GM12878 (cell line): ENCODE results near the gene ERC2. TPM values are rescaled to one million over a fixed set of nuclear protein-coding genes. Genes with fewer than 3 reads are reported as not detected.

Experiments
- BCLAF1 ChIP-seq: fragments of 450-650 bp; IDR thresholded peaks from 2 replicates; pipeline ENCODE4 v1.6.1; 2017; ENCODE audit warnings: antibody characterized with exemption, mild to moderate bottlenecking, moderate library complexity
- CBFB ChIP-seq: IDR thresholded peaks from 2 replicates; pipeline ENCODE4 v1.6.1; 2016; ENCODE audit warnings: antibody characterized with exemption, low read depth
- CBX5 ChIP-seq: sonication (generic); IDR thresholded peaks from 2 replicates; pipeline ENCODE4 v1.6.1; 2016; ENCODE audit warnings: low read depth, moderate library complexity, mild to moderate bottlenecking, inconsistent platforms
- EED ChIP-seq: sonication (generic); IDR thresholded peaks from 2 replicates; pipeline ENCODE4 v1.6.1; 2016; ENCODE audit warnings: antibody characterized with exemption, low read depth
- GABPA ChIP-seq: IDR thresholded peaks from 2 replicates; pipeline ENCODE4 v1.6.1; 2014; ENCODE audit warnings: antibody characterized with exemption, low read depth, mild to moderate bottlenecking, inconsistent platforms
- IKZF2 ChIP-seq, 2 experiments: fragments of 450-650 bp; IDR thresholded peaks; 2 replicates each; pipeline ENCODE4 v1.6.1; 2017; ENCODE audit warnings: mild to moderate bottlenecking in 2 of 2, moderate library complexity in 2 of 2
- MEF2B ChIP-seq: fragments of 450-650 bp; IDR thresholded peaks from 2 replicates; pipeline ENCODE4 v1.6.1; 2018; ENCODE audit warnings: mild to moderate bottlenecking, moderate library complexity; ENCODE audit not compliant: partially characterized antibody, poor library complexity, severe bottlenecking
- MLLT1 ChIP-seq: fragments of 450-650 bp; IDR thresholded peaks from 2 replicates; pipeline ENCODE4 v1.6.1; 2016; ENCODE audit warnings: mild to moderate bottlenecking
- NR2C1 ChIP-seq: fragments of 450-650 bp; IDR thresholded peaks from 2 replicates; pipeline ENCODE4 v1.6.1; 2017; ENCODE audit warnings: antibody characterized with exemption, mild to moderate bottlenecking, moderate library complexity
- PBX3 ChIP-seq: IDR thresholded peaks from 2 replicates; pipeline ENCODE4 v1.6.1; 2011; ENCODE audit warnings: mild to moderate bottlenecking, low read depth, low read length, moderate library complexity; ENCODE audit not compliant: insufficient replicate concordance
- PML ChIP-seq: IDR thresholded peaks from 2 replicates; pipeline ENCODE4 v1.6.1; 2012; ENCODE audit warnings: low read length, inconsistent platforms
- RELB ChIP-seq: fragments of 450-650 bp; IDR thresholded peaks from 2 replicates; pipeline ENCODE4 v1.6.1; 2017; ENCODE audit warnings: low read depth, mild to moderate bottlenecking, moderate library complexity
- TCF3 ChIP-seq: IDR thresholded peaks from 2 replicates; pipeline ENCODE4 v1.6.1; 2012; ENCODE audit warnings: low read depth, mild to moderate bottlenecking, low read length, borderline replicate concordance; ENCODE audit not compliant: insufficient read depth
- ZBTB11 ChIP-seq: fragments of 450-650 bp; formaldehyde crosslinking; IDR thresholded peaks from 2 replicates; pipeline ENCODE4 v1.5.0; 2022; ENCODE audit warnings: mild to moderate bottlenecking, missing genetic modification characterization
- ZZZ3 ChIP-seq: IDR thresholded peaks from 2 replicates; pipeline ENCODE4 v1.6.1; 2011; ENCODE audit warnings: low read depth; ENCODE audit not compliant: control insufficient read depth, insufficient read length
- polyA plus RNA-seq, 11 experiments: library from polyadenylated mRNA; depleted of rRNA in 4 of 11; unstranded in 6 of 11; stranded (reverse) in 5 of 11; fragments of >200 nt; fragmentation: Nextera tagmentation in 4 of 11; fragmentation: Illumina TruSeq in 1 of 11; extraction: Ambion mirVana in 4 of 11; extraction: Trizol in 1 of 11; gene quantifications; 1 replicate in 1 of 11; 2 replicates in 10 of 11; pipeline versions ENCODE4 v1.2.1 to v1.2.3, GENCODE V29; 2011 to 2016; ENCODE audit warnings: inconsistent platforms in 2 of 11, missing spikeins in 2 of 11, low read depth in 1 of 11
- total RNA-seq, 4 experiments: library from RNA; depleted of rRNA in 3 of 4; stranded (reverse); fragments of >200 nt in 3 of 4; fragmentation: Illumina TruSeq in 1 of 4; extraction: Trizol in 1 of 4; gene quantifications; 2 replicates each; pipeline versions ENCODE4 v1.2.1 to v1.2.3, GENCODE V29; 2013 to 2021
- TF ChIP-seq, protein P1 (sequence below): IDR thresholded peaks from 2 replicates; pipeline ENCODE4 v1.6.1; 2011; ENCODE audit warnings: borderline replicate concordance, low read depth, mild to moderate bottlenecking, moderate library complexity, low read length; ENCODE audit not compliant: insufficient read depth, poor library complexity, severe bottlenecking

ERC2 gene
- total and polyA plus RNA-seq, 10 of the 15 experiments (the other 5 are each of a cell fraction or from before 2014, with no cell fraction given) = 0.06 to 1.4 (median 0.12) TPM; not detected in 3

- no peak for TF ChIP-seq TCF3
- no peak for TF ChIP-seq CBFB
- no peak for TF ChIP-seq GABPA
- 0 out of 4 replicates have a peak, but pooled peaks of 1 of the 2 experiments have one; percentile 11 for TF ChIP-seq IKZF2 (IDR thresholded peaks at IDR 0.05)
- TF ChIP-seq RELB = no peak
- TF ChIP-seq ZZZ3 = no peak
- no peak for TF ChIP-seq MLLT1
- TF ChIP-seq NR2C1 = 0 out of 2 replicates have a peak, but pooled peaks have one; percentile 31
- TF ChIP-seq CBX5 = no peak
- no peak for TF ChIP-seq EED
- no peak for TF ChIP-seq PBX3
- TF ChIP-seq, protein P1, sequence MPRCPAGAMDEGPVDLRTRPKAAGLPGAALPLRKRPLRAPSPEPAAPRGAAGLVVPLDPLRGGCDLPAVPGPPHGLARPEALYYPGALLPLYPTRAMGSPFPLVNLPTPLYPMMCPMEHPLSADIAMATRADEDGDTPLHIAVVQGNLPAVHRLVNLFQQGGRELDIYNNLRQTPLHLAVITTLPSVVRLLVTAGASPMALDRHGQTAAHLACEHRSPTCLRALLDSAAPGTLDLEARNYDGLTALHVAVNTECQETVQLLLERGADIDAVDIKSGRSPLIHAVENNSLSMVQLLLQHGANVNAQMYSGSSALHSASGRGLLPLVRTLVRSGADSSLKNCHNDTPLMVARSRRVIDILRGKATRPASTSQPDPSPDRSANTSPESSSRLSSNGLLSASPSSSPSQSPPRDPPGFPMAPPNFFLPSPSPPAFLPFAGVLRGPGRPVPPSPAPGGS = no peak
- no peak for TF ChIP-seq PML
- TF ChIP-seq MEF2B = no peak
- TF ChIP-seq BCLAF1 = no peak
- TF ChIP-seq ZBTB11 (CRISPR knock-in tag) = no peak
Measured at GRCh38 chr3:55487381-55488241, 980.7 kb downstream of the ERC2 start (continued).
